ENCODE measurements around the gene MAGEA8.
"Not testable (repeated sequence)": the region's sequence is repeated elsewhere in the genome, so short reads cannot be mapped to it uniquely, and the experiment has no call there.

Gene MAGEA8

GRCh38 chrX:149908308-149908707 lies 27.3 kb downstream of the MAGEA8 start:
- DNase-seq = no peak

GRCh38 chrX:149908727-149909126 lies 27.7 kb downstream of the MAGEA8 start:
- no peak for DNase-seq

GRCh38 chrX:149909324-149910177 lies 28.6 kb downstream of the MAGEA8 start:
- DNase-seq = no peak

GRCh38 chrX:149910178-149910695 lies 29.3 kb downstream of the MAGEA8 start:
- DNase-seq = no peak

- DNase-seq = no peak
Measured at GRCh38 chrX:149916745-149917392, 35.9 kb downstream of the MAGEA8 start.

- not testable (repeated sequence) for DNase-seq
Measured at GRCh38 chrX:149923836-149924235, 42.9 kb downstream of the MAGEA8 start.

- not testable (repeated sequence) for DNase-seq
Measured at GRCh38 chrX:149924434-149924833, 43.5 kb downstream of the MAGEA8 start.

- DNase-seq = not testable (repeated sequence)
Measured at GRCh38 chrX:149927245-149927963, 46.4 kb downstream of the MAGEA8 start.

GRCh38 chrX:149927964-149928258 lies 46.9 kb downstream of the MAGEA8 start:
- not testable (repeated sequence) for DNase-seq

- DNase-seq = not testable (repeated sequence)
Measured at GRCh38 chrX:149928635-149929034, 47.7 kb downstream of the MAGEA8 start.

- not testable (repeated sequence) for DNase-seq
Measured at GRCh38 chrX:149929400-149929799, 48.4 kb downstream of the MAGEA8 start, which contains the start of gene HSFX4. HSFX4 (plus strand) TSS chrX:149929573; CDS start chrX:149929645, 72 bp downstream.

GRCh38 chrX:149931355-149931754 lies 50.4 kb downstream of the MAGEA8 start:
- not testable (repeated sequence) for DNase-seq

GRCh38 chrX:149932150-149932549 lies 51.2 kb downstream of the MAGEA8 start:
- not testable (repeated sequence) for DNase-seq

- DNase-seq = not testable (repeated sequence)
Measured at GRCh38 chrX:149932970-149933369, 52.0 kb downstream of the MAGEA8 start.

- DNase-seq = not testable (repeated sequence)
Measured at GRCh38 chrX:149933547-149933946, 52.6 kb downstream of the MAGEA8 start.

Data from SW 1271 (cell line).